ENCODE measurements around the gene TWIST2.

The TWIST2 gene

DNA sequence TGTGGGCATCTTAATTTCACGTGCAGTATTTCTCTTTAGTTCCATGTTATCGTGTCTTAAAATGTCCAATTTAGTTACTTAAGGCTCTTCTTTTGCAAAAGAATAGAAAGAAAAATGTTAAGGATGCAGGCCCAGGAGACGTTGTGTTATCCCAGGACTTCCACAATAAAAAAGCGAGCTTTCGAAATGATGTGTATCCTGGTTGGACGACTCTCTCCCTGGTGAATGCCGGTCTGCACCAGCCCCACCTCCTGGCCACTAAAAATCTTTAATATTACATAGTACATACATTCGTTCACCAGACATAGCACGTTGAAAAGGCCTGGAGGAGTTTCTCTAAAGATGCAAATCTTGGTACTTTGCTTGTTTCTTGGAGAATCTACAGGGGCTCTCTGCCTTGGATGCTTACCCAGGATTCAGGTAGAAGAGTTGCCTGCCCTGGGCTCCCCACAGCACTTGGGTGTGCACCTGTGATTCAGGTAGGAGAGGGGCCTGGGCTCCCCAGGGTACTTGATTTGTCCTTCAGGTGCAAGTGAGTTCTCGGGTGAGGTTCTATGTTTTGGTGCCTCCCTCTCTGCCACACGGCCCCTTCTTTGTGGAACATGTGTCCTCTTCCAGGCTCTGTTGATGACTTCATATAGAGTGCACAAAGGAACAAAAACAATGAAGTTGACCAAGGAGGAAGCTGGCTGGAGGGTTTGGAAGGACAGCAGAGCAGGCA, 26.6 kb downstream of the TWIST2 start:
- no peak for DNase-seq

DNA sequence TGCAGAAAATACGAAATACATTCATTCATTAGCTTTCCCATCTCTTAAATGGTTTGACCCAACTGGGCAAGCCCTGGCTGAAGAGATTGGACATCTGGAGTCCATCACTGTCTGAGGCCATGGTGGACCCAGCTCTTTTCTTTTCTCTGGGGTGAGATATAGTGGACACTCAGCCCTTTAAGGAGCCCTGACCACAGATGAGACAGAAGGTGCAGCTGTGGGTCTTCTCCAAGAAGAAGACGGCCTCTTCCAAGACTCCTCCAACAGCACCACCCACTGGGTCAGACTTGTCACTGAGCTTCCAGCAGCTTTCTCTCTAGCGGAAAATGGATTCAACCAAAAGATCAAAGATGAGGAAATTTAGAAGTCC, 27.2 kb downstream of the TWIST2 start:
- DNase-seq = no peak

DNA sequence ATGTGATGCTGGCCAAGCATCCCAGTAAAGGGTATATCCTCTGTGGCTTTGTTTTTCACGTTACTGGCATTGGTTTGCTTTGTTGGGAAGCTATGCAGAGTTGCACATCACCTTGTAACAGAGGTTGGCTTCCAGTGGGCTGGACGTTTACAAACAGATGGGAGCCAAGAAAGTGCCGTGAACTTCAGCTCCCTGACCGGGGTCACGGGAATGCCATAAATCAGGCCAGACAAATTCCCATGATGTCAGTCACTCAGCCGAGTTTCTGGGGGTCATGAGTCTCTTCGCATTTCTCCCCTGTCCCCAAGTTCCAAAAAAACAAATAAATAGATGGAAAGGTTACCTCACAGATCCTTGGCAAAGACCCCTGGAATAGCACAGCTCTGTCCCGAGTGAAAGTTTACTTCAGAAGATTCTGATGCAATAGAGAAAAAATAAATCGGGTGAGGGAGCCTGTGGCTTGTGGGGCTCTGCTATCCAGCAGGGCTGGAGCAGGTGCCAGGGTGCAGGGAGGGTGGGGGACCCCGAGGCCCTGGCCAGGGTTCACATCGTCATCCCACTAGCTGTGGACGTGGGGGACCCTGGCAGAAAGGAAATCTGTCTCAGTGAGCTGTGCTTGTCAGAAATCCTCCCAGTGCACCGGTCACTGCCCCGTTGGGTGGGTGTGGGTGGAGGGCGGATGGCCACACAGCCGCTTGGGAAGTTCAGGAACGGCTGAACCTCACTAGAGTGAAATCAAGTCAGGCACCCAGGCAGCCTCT, 27.8 kb downstream of the TWIST2 start:
- no peak for DNase-seq

DNA sequence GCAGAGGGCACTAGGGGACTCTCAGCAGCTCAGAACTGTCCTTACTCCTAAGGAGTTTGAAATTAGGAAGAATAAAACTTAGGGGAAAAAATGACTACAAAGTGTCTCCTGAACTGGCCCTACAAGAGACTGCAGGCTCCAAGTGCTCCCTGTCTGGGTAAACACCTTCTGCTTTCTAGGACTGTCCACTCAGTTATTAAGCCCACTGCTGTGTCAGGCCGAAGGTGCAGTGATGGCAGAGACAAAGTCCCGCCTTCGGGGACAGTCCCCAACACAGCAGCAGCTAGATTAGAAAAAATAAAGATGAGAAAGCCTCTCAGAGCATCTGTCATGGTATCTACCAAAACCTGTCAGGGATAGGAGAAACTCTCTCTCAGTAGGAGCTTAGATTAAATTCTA, 28.3 kb downstream of the TWIST2 start:
- no peak for DNase-seq

DNA sequence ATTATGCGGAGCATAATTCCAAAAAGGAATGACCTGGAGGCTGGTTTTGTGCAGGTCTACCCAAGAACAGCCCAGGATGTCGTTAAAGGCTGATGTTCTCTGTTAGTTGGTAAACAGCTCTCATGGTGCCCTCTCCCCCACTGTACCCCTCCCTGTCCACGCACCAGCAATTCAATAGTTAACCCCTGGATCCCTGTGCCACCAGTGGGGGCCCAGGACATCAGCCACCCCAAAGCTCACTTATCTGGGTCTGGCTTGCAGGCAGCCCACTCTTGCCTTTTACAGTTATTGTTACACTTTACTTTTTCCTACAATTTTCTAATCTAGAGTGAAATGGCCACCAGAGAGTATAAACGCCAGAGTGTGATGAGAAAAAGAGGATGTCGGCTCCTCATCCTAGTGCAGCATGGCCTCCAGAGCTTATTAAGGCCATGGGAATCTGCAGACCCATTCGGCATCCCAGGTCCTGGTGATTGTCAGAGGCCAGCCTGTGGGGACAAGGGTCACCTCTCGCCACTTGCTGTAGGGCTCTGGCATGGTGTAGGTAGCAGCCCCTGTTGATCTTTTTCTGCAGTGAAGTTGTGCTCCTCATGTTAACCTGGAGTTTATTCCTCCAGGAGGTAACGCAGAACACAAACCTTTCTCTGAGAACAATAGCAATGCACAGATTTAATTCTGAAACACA, 30.3 kb downstream of the TWIST2 start:
- DNase-seq = no peak

DNA sequence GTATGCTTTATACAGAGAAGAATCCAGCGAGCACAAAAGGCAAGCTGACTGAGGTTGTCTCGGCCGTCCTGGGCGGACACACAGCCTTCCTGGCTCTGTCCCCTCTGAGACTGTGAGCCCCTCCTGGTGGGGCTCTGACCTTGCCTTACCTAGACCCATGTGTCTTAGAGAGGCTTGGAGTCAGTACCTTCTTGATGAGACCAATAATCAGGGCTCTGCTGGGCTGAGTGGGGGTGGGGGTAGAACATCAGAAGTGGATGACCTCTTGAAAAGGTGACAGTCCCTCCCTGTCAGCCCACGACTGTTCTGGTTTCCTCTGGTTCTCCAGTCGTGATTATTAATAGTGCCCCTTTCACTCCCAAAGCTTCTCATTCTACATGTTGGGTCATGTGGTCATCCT, 31.2 kb downstream of the TWIST2 start:
- DNase-seq = no peak

DNA sequence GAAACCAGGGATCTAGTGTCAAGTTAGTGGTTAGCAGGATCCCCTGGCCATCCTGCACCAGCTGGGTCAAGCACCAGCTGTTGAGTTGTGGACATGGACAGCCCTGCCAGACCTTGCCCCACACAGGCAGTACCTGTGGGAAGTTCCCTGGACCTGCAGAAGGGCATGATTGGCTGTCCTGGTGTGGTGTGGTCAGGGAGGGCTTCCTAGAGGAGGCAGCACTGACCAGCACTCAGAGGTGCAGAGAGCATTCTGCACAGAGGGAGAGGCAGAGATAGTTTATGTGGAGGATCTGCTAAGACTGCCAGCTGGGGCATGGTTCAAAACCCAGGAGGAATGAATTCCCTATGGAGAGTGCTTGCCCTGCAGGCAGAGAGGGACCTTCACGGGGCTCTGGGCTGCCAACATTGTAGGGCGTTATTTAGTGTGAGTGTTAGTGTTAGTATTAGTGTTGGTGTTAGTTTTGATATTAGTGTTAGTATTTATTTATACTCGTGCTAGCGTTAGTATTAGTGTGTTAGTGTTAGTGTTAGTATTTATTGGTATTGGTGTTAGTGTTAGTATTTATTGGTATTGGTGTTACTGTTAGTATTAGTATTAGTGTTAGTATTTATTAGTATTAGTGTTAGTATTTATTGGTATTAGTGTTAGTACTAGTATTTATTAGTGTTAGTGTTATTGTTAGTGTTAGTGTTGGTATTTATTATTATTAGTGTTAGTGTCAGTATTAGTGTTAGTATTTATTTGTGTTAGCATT, 31.9 kb downstream of the TWIST2 start:
- no peak for DNase-seq

DNA sequence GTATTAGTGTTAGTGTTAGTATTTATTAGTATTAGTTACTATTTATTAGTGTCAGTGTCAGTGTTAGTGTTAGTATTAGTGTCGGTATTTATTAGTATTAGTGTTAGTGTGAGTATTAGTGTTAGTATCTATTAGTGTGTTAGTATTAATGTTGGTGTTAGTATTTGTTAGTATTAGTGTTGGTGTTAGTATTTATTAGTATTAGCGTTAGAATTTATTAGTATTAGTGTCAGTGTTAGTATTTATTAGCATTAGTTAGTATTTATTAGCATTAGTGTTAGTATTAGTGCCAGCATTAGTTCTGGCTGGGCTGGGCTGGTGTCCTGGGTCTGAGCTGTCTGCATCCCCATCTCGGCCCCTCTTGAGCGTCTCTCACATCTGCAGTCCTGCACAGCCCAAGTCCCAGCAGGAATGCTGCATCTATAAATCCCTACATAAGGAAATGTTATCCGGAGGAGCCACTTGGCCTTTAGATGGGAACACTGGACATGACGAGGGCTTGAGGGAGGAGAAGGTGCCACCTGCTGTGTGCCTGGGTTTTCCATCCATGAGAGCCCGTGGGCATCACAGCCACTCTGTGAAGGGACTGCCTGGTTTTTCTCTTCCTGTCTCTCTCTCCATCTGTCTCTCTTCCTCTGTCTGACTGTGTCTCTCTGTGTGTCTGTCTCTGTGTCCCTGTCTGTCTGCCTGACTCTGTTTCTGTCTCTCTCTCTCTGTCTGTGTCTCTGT, 33.6 kb downstream of the TWIST2 start:
- no peak for DNase-seq

DNA sequence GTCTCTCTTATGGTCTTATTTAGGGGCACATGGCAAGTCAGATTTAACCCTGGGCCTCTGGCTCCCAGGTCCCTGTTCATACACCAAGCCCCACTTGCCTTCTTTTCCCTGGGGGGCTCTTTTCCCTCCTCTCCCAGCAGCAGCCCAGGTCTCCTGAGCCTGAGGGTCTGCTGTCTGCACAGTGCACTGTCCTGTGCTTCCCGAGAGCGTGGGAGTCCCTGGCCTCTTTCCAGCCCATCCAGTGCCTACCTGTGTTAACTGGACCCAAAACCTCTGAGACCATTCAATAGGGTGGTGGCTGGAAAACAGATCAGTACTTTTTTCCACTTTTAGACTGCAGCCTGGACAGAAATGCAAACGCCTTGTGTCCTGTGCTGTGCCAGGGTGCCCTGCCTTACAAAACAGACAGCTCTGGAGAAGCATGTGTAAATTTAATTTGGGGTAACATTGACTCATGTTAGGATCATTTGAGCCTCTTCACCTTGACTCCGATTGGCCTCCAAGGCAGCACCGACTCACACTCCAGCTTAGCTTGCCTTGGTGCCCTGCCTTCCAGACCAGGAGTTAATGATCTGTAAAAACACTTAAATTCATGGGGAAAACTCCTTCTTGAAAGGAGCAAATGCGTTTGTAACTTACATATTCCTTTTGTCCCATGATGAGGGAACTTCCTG, 34.3 kb downstream of the TWIST2 start:
- DNase-seq = no peak

DNA sequence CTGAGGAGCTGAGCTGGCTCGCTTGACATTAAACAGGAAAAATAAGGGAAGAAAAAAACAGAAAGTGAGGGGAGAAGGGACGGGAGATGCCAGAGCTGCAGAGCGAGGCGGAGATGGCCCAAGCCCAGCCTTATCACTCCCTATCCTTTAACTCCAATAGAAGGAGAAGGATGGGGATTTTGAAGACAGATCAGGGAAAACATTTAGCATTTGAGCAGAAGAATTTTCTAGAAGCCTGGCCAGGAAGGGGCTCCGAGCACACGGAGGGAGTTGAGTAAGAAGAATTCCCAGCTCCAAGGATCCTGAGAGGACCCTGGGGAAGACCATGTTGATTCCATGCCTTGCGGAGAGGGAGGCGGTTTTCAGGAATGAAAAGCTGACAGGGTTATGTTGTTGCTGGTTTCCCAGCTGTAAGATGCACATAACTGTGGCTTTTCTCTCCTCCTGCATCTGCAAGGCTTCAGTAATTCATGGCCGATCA, 35.6 kb downstream of the TWIST2 start:
- DNase-seq = no peak

DNA sequence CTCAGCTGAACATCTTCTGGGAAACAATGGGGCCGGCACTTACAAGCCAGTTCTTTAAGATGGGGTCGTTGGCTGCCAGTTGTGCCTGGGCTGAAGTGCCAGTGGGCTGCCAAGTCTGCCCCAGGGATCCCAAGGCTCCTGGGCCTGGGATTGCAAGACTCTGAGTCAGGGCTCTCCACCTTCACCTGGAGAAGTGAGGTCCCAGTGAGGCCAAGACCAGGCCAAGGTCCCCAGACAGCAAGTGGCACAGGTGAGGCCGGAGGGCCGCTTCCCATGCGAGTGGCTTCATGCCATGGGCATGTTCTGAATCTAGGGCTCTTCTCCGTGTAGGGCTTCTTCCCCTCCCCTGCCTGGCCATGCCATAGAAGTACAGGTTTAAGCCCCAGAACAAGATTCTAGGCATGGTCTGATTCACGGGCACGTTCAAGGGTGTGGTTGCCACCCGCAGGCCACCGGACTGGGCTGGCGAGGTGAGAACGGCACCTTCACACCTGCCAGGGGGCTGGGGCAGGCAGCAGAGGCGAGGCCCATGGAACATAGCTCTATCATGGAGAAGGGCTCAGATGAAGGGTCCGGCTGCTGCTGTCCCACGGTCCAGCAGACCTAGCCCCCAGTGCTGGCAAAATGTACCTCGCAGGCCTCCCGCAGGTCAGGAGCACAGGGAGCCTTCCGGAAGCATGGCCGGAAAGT, 36.4 kb downstream of the TWIST2 start:
- no peak for DNase-seq

DNA sequence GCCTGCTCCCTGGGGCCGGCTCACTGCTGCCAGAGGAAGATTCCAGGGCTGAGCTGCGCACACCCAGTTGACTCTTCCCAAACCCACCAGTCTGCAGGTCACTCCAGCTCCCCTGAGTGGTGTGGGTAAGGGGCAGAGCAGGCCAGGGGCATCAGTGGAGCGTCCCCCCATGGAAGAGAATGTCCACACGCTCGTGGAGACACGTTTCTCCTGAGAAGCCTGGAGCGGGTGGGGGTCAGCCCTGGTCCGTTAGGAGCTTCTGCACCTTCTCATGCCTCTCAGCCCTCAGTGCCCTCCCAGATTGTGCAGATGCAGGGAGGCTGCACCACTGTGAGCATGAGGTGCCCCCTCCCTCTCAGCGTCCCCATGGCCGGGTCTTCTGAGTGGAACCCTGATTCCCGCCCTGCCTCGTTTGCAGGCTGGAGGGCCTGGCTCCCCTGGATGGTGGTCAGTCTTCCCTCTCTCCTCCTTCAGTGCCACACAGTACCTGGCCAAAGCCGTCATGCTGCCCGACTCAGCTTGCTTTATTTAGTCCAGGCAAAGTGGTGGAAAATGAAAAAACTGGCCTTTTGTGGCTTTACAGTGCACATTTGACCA, 37.0 kb downstream of the TWIST2 start:
- DNase-seq = no peak

DNA sequence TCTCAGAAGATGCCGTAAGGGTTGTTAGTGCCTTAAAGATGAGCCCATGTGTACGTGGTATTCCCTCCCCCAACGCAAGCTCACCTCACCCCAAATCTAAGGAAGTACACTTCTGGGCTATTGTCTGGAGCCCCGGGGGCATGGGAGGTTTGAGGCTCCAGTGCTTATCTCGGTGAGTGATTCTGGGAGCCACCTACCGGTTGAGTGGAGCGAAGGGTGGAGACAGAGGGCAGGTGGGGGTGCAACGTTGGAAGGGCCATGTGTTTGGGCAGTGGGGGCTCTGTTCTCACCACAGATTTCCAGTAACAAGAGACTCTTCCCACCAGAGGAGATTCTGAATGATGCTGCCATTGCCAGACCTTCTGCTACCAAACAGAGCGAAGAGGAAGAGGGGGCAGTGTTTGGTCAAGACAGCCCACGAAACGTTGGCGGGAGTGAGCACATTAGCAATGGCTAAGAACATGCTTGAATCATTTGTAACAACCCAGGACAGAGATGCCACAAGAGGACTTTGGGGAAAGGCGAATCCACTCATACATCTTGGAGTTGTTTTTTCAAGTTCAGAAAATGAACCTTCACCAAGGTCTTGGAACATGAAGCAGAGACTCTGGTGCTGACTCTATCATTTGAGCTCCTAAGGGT, 38.7 kb downstream of the TWIST2 start:
- no peak for DNase-seq

DNA sequence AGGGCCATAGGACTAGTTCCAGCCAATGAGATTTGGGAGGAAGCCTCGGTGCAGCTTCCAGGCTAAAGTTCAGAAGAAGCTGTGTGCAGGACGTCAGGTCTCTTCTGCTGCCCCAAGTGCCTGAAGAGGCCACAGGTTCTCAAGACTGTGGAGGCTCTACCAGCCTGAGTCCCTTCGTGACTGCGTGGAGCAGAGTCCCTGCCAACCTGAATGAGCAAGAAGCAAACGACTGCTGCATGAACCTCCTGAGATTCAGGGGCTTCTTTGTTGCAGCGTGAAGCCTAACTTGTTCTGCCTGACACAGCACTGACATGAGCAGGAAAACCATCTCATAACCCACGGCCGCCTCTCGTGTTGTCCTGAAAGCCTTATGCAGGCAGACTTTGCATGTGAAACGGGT, 39.7 kb downstream of the TWIST2 start:
- no peak for DNase-seq

DNA sequence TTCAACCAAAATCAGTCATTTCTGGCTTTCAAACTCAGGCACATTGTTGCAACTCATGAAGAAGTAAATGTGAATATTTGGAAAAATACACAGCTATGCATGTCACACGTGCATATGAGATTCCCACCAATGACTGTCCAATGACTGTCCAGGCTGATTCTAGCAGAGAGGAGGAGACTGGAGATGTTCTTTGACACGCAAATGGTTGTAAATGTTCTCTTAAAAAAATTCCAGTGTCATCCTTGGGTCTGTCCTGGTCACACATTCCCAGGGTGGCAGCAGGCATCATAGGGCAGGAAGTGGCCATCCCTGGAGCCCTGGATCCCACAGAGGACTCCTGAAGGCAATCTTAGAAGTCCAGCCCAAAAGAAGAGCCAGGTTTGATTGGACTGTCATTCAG, 40.9 kb downstream of the TWIST2 start:
- no peak for DNase-seq

DNA sequence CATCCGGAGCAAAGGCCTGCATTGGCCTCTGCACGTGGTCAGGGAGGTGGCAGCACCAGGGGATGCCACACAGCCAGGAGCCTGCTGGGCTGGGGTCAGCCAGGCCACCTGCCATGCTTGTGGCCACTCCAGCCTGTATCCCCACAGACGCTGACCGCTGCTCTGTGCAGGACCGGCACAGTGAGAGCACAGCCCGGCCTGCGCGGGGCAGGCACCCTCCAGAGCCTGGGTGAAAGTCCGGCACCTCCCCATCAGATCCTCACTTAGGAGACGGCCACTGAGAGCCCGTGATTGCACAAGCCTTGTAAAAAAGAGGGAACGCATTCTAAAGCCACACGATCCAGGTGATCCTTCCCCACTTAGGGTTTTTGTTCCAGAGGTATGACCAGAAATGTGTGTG, 42.2 kb downstream of the TWIST2 start:
- DNase-seq = no peak

DNA sequence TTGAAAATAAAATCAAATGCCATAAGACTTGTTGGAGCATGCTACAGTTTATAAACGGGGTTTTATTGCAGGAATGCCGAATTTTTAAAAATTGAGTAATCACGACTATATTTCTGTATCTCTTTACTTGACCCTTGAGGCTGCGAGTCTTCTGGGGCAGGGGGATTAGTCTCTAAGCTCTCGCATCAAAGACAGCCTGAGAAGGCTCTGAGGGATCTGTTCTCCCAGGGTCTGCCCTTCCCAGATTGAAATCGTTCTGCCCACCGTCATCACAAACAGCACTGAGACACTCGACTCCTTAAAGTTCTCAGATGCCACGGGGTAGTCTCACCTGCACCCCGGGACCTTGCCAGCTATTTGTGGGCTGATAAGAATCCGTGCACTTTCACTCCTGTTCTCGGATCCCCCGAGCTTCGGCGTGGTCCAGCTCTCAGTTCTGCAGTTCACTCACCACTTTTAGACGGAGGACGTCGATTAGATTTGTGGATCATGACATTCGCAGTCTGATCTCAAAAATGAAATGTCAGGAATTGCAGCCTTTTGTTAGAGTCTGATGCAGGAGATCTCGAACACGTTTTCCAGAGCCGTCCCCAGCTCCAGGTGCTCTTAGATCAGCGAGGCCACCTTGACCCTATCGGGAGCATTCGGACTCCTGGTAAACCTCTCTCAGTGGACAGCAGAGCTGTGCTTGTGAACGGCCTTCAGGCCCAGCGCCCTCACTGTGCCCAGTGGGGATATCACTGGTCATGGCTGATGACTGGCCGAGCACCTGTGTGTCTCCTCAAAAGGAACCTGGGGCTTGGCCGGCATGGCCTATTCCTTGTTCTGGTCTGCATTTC, 43.0 kb downstream of the TWIST2 start:
- no peak for DNase-seq

DNA sequence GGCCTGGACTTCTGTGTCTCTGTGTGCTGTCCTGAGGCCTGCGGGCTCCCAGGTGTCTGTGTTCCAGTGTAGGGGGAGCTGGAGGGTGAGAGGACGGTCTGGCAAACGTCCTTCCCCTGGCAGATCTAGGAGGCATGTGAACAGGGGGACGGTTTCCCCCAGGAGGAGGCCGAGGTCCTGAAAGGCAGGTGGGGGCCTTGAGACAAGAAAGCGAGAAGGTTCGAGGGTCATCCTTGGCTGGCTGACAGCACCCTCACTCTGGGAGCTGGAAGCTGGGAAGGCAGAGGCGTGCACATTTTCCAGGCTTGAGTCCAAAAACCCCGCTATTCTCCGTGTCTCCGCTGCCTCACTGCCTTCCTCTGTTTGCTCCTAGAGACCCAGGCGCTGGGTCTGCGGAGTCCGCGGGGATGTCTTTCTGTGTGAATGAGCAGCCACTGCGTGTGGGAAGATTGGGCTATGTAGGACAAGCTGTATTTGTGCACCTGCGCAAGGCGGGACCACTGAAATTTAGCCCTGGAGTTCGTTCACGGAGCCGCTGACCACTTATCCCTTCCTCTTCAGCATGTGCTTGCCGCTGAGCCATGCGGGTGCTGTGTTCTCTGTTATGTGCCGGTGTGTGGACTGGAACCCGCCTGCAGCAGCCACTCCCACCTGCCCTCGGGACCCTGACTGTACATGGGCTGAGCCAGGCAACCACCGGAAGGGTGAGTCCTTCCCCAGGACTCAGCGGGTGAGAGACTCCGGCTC, 43.7 kb downstream of the TWIST2 start:
- no peak for DNase-seq

DNA sequence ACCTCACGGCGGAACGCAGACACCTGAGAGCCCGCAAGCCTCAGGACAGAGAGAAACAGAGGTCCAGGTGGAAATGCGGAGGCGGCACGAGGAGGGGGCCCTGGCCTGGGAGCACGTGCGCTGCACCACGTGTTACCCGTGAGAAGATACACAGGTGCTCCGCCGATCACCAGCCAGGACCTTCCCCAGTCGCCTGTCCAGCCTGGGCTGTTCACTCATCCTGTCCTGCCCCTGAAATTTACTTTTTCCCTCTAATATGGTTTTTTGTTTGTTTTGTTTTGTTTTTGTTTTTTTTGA, 44.3 kb downstream of the TWIST2 start:
- DNase-seq = no peak
